ENCODE results near the gene RIPK4. TPM values are rescaled to one million over a fixed set of nuclear protein-coding genes. Genes with fewer than 3 reads are reported as not detected.
A peak's percentile ranks its signal among the peaks of the same experiment; 100 is the strongest.

The RIPK4 gene
- total RNA-seq, 4 donors from 2014 or later = 4.4 to 20.5 (median 10.6) TPM

GRCh38 chr21:41763398-41763931 lies 3.4 kb downstream of the RIPK4 start:
- intact Hi-C loops (cut with DNase I; ENCODE audit: low total_unique reads) (no loop called here), in situ Hi-C loops (cut with MboI; ENCODE audit: low pct_ligation_motif_present in 1 of 4, low pct_unique_long_range_greater_than_20kb in 1 of 4, low sequenced_read_pairs in 3 of 4) (no loop called here)
- H3K4me1 ChIP-seq = peaks cover 6 to 46% (median 22%) of the 10 kb centered on the region in 4 donors
- H3K9me3 ChIP-seq = no peaks in the 10 kb centered on the region
- H3K27me3 ChIP-seq = peaks cover 81% of the 10 kb centered on the region
- 50 to 51% methylated on average over 5 to 21 of the region's 21 CpGs for WGBS, 2 donors (ENCODE audit: low coverage in 1 of 2)
- no peak overlapping the region for H3K4me3 ChIP-seq
- H3K27ac ChIP-seq = no peak overlapping the region
- TF ChIP-seq POLR2A (IDR thresholded peaks at IDR 0.05) (no peak), POLR2AphosphoS5 (IDR thresholded peaks at IDR 0.05) (no peak)
- no peak for DNase-seq
- no peaks in the 10 kb centered on the region for H3K36me3 ChIP-seq

GRCh38 chr21:41762753-41763152 lies 4.1 kb downstream of the RIPK4 start:
- Histone ChIP-seq H3K27me3 (peaks cover 74% of the 10 kb centered on the region), H3K4me1 (peaks cover 0 to 39% (median 15%) of the 10 kb centered on the region in 4 donors), H3K9me3 (no peaks in the 10 kb centered on the region), H3K27ac (no peak overlapping the region), H3K4me3 (no peak overlapping the region), H3K36me3 (no peaks in the 10 kb centered on the region)
- no peak for TF ChIP-seq POLR2A (IDR thresholded peaks at IDR 0.05)
- TF ChIP-seq CTCF (IDR thresholded peaks at IDR 0.05) = no peak
- no peak for TF ChIP-seq EP300 (IDR thresholded peaks at IDR 0.05; ENCODE audit: low read depth)
- no peak for TF ChIP-seq POLR2AphosphoS5 (IDR thresholded peaks at IDR 0.05)
- in situ Hi-C loops (cut with MboI; ENCODE audit: low pct_ligation_motif_present in 1 of 4, low pct_unique_long_range_greater_than_20kb in 1 of 4, low sequenced_read_pairs in 3 of 4) = no loop called here
- no peak for DNase-seq
- WGBS, 2 donors (ENCODE audit: low coverage in 1 of 2) = 50% methylated on average over 16 of the region's 16 CpGs; no CpG with 5 or more reads in 1 of the 2 donors
- intact Hi-C loops (cut with DNase I; ENCODE audit: low total_unique reads) = no loop called here

GRCh38 chr21:41761934-41762635 lies 4.8 kb downstream of the RIPK4 start:
- Histone ChIP-seq H3K9me3 (no peaks in the 10 kb centered on the region), H3K4me3 (no peak overlapping the region), H3K27ac (peak overlapping the region in 1 of 4 donors; percentile 28), H3K4me1 (peaks cover 0 to 33% (median 10%) of the 10 kb centered on the region in 4 donors), H3K27me3 (peaks cover 67% of the 10 kb centered on the region), H3K36me3 (no peaks in the 10 kb centered on the region)
- 49 to 62% methylated on average over 6 to 22 of the region's 22 CpGs for WGBS, 2 donors (ENCODE audit: low coverage in 1 of 2)
- in situ Hi-C loops (cut with MboI; ENCODE audit: low pct_ligation_motif_present in 1 of 4, low pct_unique_long_range_greater_than_20kb in 1 of 4, low sequenced_read_pairs in 3 of 4) = no loop called here
- no peak for DNase-seq
- intact Hi-C loops (cut with DNase I; ENCODE audit: low total_unique reads) = no loop called here
- TF ChIP-seq POLR2AphosphoS5 (IDR thresholded peaks at IDR 0.05) (no peak), POLR2A (IDR thresholded peaks at IDR 0.05) (no peak), EP300 (IDR thresholded peaks at IDR 0.05; ENCODE audit: low read depth) (no peak), CTCF (IDR thresholded peaks at IDR 0.05) (no peak)

GRCh38 chr21:41761211-41761933 lies 5.5 kb downstream of the RIPK4 start:
- in situ Hi-C loops (cut with MboI; ENCODE audit: low pct_ligation_motif_present in 1 of 4, low pct_unique_long_range_greater_than_20kb in 1 of 4, low sequenced_read_pairs in 3 of 4) (no loop called here), intact Hi-C loops (cut with DNase I; ENCODE audit: low total_unique reads) (no loop called here)
- Histone ChIP-seq H3K4me1 (peaks cover 0 to 26% (median 4%) of the 10 kb centered on the region in 4 donors), H3K4me3 (no peak overlapping the region), H3K27me3 (peaks cover 60% of the 10 kb centered on the region), H3K36me3 (no peaks in the 10 kb centered on the region), H3K9me3 (no peaks in the 10 kb centered on the region), H3K27ac (peak overlapping the region in 1 of 4 donors; percentile 28)
- 28 to 46% methylated on average over 8 to 22 of the region's 22 CpGs for WGBS, 2 donors (ENCODE audit: low coverage in 1 of 2)
- TF ChIP-seq EP300 (IDR thresholded peaks at IDR 0.05; ENCODE audit: low read depth) (no peak), POLR2A (IDR thresholded peaks at IDR 0.05) (no peak), POLR2AphosphoS5 (IDR thresholded peaks at IDR 0.05) (no peak), CTCF (IDR thresholded peaks at IDR 0.05) (no peak)
- no peak for DNase-seq

Measured in transverse colon (tissue), 4 donors.